Hepatocyte (in vitro differentiated cells): ENCODE measurements around the gene ADGRD2.

Experiments
- EZH2phosphoT487 ChIP-seq: fragments of 200-600 bp; sonication (generic); IDR thresholded peaks from one replicate; pipeline ENCODE4 v1.6.1; 2018; ENCODE audit warnings: antibody characterized with exemption, mild to moderate bottlenecking, low read depth, moderate library complexity; ENCODE audit not compliant: unreplicated experiment, severe bottlenecking
- TF ChIP-seq, protein P1 (sequence below): fragments of 200-600 bp; sonication (generic); IDR thresholded peaks from 2 replicates; pipeline ENCODE4 v1.5.1; 2016; ENCODE audit warnings: antibody characterized with exemption, mild to moderate bottlenecking; ENCODE audit not compliant: poor library complexity

DNA sequence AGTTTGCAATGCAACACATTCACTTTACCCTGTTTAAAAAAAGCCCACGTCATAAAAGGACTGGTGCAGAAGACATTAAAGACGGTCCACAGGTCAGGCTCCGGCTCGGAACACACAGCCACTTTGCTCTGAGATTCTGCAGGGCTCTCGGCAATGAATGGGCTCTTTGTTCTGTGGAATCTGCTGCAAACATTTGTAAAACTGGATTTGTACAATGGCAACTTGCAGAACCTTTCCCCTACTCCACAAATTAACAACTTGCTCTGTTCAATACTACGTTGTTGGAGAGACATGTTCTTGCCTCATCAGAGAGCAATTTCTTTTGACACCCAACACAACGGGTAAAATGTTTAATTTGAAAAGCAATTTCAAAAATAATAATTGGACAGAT is 70.0 kb downstream of the ADGRD2 start:
- TF ChIP-seq, protein P1, sequence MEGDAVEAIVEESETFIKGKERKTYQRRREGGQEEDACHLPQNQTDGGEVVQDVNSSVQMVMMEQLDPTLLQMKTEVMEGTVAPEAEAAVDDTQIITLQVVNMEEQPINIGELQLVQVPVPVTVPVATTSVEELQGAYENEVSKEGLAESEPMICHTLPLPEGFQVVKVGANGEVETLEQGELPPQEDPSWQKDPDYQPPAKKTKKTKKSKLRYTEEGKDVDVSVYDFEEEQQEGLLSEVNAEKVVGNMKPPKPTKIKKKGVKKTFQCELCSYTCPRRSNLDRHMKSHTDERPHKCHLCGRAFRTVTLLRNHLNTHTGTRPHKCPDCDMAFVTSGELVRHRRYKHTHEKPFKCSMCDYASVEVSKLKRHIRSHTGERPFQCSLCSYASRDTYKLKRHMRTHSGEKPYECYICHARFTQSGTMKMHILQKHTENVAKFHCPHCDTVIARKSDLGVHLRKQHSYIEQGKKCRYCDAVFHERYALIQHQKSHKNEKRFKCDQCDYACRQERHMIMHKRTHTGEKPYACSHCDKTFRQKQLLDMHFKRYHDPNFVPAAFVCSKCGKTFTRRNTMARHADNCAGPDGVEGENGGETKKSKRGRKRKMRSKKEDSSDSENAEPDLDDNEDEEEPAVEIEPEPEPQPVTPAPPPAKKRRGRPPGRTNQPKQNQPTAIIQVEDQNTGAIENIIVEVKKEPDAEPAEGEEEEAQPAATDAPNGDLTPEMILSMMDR: no peak
- TF ChIP-seq EZH2phosphoT487: no peak
